GM11168 (cell line): ENCODE data around the gene USP40.

ENCODE experiments used
- in situ Hi-C: fragments of 300-500 bp; cut with MboI; formaldehyde crosslinking; loops from one replicate; pipeline ENCODE4 v1.12.0; 2022; ENCODE audit warnings: low sequenced_read_pairs; ENCODE audit not compliant: unreplicated experiment

The USP40 gene

GRCh38 chr2:233501198-233502076 is 65.1 kb downstream of the USP40 start:
- in situ Hi-C loops, result no loop called here

- in situ Hi-C loops, result no loop called here
Measured at GRCh38 chr2:233499928-233500327, 66.7 kb downstream of the USP40 start.

DNA sequence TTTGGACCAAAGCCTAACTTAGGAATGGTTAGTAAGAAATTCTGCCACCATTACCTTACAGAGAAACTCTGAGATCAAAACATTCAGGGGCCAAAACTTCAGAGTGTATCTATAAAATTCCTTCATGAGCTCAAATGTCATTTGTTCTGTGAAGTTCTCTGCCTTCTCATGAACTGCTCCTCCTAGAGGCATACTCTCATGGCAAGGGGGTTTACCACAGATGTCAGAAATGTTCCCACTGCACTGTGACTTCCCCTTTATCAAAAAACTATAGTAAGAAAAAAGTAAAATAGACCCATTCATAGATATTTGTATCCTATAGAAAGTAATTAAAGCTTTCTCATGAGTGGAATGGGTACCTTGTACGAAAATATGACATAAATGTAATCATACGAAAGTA is 68.5 kb downstream of the USP40 start:
- in situ Hi-C loops, result no loop called here

- in situ Hi-C loops, result no loop called here
Measured at GRCh38 chr2:233497692-233498091, 68.9 kb downstream of the USP40 start.

DNA sequence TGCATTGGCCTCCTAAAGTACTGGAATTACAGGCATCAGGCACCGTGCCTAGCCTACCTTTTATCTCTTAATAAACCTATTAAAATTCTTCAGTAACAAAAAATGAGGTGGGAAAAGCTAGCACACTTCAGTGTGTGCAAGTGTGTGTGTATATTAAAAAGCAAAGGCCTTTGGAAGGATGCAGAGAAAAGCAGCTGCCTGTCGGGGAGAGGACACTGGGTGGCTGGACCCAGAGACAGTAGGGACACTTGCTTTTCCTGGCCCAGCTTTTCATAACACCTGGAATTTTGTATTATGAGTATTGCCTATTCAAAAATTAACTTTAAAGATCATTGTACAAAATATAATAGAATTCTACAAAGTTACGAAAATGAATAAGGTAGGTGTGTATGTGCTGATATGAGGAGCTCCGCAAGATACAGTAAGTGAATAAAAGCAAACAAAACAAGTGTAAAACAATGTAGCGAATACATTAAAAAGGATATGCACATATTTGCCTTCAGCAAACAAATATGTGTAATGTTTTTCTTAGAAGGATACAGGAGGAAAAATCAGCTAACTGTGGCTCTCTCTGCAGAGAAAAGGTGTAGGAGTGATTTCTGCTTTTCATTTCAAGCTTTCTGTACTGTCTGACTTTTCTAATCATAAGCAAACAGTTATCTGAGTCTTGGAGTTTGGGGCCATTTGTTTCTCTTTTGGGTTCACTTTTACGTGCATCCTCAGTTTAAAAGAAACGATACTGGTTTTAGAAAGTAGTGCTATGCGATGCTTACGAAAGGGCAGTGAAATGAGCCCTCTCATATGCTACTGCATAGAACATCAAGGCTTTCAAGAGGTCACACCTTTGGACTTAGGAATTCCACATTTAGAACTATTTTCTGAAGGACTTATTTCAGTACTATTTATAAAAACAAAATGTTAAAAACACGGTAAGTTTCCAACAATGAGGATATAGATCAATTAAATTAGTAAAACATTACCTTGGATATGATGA is 70.8 kb downstream of the USP40 start:
- in situ Hi-C loops, result no loop called here

DNA sequence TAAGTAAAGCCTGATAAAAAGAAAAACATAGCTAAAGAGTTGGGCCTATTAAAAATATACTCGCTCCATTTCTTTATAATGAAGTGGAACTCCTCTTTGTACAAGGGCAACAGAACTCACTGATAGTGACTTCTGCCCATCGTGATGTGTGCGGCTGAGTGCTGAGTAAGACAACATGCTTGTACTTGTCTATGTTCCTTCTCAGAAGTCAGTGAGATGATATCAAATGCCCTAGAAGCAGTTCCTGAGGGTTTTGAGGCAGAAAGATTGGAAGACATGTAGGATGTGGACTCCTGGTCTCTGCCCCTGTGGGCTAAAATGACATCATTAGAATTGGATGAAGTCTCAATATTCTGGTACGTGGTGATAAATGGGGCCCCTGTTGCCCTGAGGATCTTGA is 73.8 kb downstream of the USP40 start:
- in situ Hi-C loops, result no loop called here

DNA sequence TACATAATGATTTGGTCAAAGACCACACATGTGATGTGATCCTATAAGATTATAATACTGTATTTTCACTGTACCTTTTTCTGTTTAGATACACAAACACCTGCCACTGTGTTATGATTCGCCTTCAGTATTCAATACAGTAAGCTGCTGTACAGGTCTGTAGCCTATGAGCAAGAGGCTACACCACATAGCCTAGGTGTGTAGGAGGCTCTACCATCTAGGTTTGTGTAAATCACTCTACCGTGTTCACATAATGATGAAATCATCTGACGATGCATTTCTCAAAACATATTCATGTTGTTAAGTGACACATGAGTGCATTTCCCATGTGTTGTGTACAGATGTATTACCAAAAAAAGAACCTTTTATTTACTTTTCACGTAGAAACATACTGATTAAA is 74.5 kb downstream of the USP40 start:
- in situ Hi-C loops, result no loop called here

GRCh38 chr2:233491326-233491725 is 75.3 kb downstream of the USP40 start:
- in situ Hi-C loops, result no loop called here

DNA sequence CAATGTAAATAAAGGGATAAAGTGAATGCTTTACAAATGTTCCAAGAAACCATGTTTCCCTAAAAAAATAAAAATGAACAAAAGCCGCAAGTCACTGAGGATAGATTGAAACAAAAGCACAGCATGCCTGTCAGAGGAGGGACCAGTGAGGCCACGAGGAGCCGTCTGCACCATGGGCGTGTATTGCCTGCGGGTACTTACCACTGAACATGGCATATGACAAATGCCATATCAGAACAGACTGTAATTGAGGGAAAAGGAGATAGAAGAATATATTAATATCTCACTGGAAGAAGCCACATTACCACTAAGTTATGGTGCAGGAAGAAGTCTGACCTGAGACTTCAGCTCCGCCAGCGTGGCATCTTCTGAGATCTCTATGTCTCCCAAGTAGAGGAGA is 75.8 kb downstream of the USP40 start:
- in situ Hi-C loops, result no loop called here

DNA sequence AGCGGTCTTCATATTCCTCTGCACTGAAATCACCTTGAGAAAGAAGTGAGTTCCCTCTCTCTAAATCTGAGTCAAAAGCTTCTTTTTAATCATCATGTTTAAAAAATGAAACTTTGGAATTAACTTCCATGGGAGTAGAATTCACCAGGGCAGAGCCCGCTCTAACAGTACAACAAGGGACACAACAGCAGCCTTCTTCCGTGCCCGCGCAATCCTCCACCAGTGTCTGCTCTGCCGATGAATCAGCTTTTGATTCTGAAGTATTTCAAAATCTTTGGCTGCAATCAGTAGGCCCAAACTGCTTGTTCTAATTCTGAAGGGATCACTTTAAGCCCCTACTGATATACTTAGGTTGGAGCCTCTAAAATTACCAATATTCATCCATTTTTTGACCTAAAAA is 76.9 kb downstream of the USP40 start:
- in situ Hi-C loops, result loop anchor here (10.0 kb wide), 1 partner anchor 225 kb away; the partner anchor contains the start of genes UGT1A4 and UGT1A5

- in situ Hi-C loops, result loop anchor here (10.0 kb wide), 1 partner anchor 226 kb away; the partner anchor contains the start of genes UGT1A4 and UGT1A5
Measured at GRCh38 chr2:233489143-233489542, 77.4 kb downstream of the USP40 start.

- in situ Hi-C loops, result loop anchor here (10.0 kb wide), 1 partner anchor 227 kb away; the partner anchor contains the start of genes UGT1A4 and UGT1A5
Measured at GRCh38 chr2:233487748-233488345, 78.7 kb downstream of the USP40 start.

DNA sequence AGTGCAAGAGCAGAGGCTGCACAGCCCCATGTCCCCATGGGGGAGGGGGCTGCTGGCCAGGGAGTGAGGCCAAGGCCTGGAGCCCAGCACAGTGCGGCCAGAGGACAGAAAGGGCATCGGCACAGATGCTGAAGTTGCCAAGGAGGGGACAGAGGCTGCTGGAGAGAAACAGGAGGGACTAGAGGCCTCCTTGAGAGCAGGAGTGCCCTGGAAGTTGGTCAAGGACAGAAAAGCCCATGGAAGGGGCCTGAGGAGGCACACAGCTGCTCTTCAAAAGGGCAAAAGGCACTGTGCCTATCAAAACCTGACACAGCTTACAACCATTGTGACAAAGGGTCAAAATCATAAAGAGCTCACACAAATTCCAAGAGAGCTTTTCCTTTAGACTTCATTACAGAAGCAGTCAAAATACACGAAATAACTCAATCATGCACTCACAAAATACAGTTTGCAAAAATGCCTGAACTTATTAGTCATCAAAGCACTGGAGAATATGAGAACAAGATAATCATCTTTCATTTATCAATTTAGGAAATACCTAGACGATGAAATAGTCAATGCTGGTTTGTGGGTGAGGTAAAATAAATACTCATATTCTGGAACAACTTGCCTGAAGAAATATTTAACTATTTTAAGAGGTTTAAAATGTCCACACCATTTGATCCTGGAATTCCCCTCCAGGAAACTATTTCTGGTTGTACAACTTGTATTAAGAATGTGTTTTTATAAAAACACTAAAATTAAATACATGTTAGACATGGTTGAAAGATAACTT is 79.6 kb downstream of the USP40 start:
- in situ Hi-C loops, result loop anchor here (10.0 kb wide), 1 partner anchor 228 kb away; the partner anchor contains the start of genes UGT1A4 and UGT1A5

DNA sequence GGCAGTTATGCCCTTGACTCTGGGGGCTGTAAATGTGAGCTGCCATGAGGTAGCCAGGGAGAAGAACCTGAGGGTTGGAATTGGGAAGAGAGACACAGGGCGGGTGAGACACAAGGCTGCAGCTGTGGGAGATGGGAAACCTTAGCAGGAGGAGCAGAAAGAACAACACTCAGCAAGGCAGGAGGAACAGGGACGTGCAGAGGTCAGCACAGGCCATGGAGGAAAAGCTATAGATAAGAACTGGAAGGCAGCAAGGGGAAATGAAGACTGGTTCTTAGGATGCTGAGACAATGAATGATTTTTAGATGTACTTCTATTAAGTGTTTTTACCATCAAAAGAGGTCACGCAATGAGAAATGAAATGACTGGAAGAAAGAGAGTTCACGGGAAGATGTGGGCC is 80.2 kb downstream of the USP40 start:
- in situ Hi-C loops, result loop anchor here (10.0 kb wide), 1 partner anchor 228 kb away; the partner anchor contains the start of genes UGT1A4 and UGT1A5

DNA sequence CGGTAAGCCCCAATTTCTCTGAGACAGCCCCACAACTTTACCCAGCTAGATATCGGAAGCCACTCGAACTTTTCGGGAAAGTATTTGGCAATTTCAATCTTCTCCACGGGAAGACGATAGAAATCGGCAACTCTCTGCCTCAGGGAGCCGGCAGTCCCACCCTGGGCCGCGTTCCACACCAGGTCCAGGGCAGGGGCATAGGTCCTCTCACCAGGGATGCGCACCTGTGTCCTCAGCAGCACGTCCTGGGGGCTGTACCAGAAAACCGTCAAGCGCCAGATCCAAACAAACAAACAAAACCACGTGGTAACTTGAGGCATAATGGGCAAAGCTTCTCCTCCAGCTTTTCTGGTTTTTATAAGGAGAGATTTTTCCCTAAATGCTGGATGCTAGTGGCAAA is 80.9 kb downstream of the USP40 start:
- in situ Hi-C loops, result loop anchor here (10.0 kb wide), 1 partner anchor 229 kb away; the partner anchor contains the start of genes UGT1A4 and UGT1A5

DNA sequence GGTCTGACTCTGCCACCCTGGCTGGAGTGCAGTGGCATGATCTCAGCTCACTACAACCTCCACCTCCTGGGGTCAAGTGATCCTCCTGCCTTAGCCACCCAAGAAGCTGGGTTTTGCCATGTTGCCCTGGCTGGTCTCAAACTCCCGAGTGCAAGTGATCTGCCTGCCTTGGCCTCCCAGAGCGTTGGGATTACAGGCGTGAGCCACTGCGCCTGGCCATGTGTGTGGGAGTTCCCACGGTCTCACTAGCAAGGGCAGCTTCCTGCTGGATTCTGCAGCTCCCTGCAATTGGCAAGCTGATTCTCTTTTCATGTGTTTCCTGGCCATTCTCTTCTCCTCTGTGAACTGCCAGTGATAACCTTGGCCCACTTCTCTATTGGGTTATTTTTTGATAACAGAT is 84.0 kb downstream of the USP40 start:
- in situ Hi-C loops, result loop anchor here (10.0 kb wide), 1 partner anchor 232 kb away; the partner anchor contains the start of genes UGT1A4 and UGT1A5

GRCh38 chr2:233481368-233482142 is 85.0 kb downstream of the USP40 start:
- in situ Hi-C loops, result loop anchor here (10.0 kb wide), 1 partner anchor 233 kb away; the partner anchor contains the start of genes UGT1A4 and UGT1A5

DNA sequence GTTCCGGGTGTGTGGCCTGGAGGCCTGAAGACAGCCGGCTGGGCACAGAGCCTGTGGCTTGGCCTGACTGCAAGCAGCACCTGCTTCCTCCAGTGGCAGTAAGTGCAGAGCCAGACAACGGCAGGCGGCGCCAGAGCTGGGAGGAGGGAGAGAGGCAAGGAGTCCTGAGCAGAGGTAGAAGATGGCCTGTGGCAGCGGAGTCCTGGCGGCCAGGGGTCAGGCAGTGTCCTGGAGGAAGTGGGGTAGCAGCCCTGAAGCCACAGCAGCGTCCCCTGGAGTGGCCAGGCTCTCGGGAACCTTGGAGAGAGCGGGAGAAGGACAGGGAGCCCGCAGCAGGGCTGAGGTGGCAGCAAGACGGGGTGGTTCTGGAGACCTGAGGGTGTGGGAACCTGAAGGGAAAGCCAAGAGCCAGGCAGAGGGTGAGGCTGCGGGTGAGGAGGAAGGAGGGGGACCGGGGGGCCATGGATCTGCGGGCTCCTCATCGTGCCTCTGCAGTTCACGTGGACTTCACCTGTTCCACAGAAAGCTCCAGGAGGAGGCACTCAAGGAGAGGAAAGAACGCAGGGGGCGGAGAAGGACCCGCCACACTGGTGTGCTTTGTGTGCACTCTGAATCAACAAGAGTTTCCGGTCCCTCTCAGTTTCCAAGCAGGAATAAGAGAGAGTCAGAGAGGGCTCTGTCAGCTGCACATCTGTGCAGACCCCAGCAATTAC is 85.9 kb downstream of the USP40 start:
- in situ Hi-C loops, result loop anchor here (10.0 kb wide), 1 partner anchor 234 kb away; the partner anchor contains the start of genes UGT1A4 and UGT1A5
